Measurements from ENCODE around the gene ZNF335.
"Not testable (repeated sequence)": the region's sequence is repeated elsewhere in the genome, so short reads cannot be mapped to it uniquely, and the experiment has no call there.

ZNF335 gene

GRCh38 chr20:45934046-45934585, 37.9 kb downstream of the ZNF335 start:
- peak in 1 of 2 donors; percentile 56 for DNase-seq

GRCh38 chr20:45933266-45934045, 38.5 kb downstream of the ZNF335 start:
- peak; percentile 46 to 51 for DNase-seq

GRCh38 chr20:45931680-45932079, 40.3 kb downstream of the ZNF335 start:
- DNase-seq = not testable (repeated sequence)

- no peak for DNase-seq
Measured at GRCh38 chr20:45927071-45927878, 44.7 kb downstream of the ZNF335 start.

GRCh38 chr20:45926731-45927070, 45.3 kb downstream of the ZNF335 start:
- DNase-seq = no peak

GRCh38 chr20:45925821-45926506, 46.0 kb downstream of the ZNF335 start:
- DNase-seq = no peak

DNA sequence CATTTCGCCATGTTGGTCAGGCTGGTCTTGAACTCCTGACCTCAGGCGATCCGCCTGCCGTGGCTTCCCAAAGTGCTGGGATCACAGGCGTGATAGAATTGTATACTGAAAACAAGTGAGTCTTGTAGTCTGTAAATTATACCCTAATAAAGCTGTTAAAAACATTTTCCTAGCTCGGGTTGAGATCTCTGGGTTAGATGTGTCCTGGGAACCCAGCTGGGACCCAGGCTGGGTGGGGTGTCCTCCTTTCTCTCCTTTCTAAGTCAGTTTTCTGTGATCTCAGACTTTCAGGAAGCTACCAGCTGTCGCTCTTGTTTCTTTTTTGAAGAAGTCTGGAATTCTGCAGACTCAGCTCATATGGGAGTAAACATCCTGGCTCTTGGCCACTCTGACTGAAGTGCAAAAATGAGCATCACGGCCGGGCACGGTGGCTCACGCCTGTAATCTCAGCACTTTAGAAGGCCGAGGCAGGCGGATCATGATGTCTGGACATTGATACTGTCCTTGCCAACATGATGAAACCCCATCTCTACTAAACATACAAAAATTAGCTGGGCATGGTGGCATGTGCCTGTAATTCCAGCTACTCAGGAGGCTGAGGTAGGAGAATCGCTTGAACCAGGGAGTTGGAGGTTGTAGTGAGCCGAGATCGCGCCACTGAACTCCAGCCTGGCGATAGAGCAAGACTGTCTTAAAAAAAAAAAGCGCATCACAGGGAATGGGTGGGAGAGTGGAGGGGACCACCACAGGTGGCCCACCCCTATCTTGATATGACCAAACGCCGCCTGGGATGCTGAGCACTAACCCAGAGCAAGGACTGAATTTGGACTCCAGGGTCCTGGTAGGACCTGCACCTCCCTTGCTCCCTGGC, 47.4 kb downstream of the ZNF335 start:
- no peak for DNase-seq

DNA sequence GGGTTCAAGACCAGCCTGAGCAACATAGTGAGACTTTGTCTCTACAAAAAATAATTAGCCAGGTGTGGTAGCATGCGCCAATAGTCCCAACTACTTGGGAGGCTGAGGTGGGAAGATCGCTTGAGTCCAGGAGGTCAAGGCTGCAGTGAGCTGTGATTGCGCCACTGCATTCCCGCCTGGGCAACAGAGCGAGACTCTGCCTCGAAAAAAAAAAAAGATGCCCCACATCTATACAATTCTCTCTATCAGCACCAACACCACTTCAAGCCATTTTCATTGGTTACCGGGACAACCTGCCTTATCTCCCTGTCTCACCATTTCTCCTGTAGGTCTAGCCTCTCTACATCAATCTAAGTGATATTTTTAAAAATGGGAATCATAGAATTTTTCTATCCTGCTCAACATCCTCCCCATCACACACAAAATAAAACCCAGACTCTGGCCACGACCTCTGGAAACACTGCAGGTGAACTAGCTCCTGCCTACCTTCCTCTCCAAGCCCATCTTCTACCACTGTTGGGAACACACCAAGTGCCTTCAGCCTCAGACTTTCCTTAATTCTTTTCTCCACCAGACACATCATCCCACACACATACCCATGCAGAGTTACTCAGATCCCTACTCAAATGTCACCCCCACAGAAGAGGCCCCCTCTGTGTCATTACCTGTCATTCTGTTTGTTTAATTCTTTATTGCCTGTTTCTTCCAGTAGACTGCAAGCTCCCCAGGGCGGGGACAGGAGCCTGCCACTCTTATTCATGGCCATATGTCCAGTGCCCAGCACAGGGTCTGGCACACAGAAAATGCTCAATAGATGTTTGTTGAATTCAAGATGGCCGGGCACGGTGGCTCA, 50.4 kb downstream of the ZNF335 start:
- no peak for DNase-seq

DNA sequence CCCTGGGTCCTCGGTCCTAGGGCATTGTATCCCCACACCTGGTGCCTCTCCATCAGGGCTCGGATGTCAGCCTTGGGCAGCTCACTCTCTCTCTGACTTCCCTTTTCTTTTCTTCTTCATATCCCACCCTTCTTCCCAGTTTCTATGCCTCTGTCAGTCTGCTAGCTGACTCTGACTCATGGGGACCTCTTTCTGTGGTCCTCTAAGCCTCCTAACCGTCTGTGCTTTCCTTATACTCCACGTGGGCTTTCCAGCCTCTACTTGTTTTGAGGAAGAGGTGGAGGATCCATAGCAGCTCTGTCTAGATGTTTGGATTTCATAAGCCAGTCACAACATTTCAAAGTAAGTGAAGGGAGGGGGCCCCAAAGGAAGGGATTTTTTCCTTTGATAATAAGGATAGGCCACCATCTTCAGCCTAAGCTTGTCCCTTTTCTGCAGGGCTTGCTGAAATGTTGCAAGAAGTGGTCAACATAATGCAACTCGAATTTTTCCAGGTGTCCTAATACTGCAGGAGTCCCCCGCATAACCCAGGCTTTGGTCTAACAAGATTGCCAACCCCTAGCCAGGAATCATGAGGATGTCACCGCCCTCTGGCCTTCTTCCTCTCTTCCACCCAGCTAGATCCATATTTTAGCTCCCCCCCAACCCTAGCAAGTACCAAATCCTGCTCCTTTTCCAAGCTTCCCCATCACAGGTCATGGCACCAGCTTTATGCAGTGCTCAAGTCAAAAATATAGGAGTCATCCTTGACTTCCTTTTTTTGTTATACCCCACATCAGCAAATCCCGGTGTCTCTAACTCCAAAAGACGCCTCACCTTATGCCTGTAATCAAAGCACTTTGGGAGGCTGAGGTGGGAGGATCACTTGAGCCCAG, 51.3 kb downstream of the ZNF335 start:
- DNase-seq = no peak

GRCh38 chr20:45919542-45920399, 52.2 kb downstream of the ZNF335 start:
- no peak for DNase-seq

DNA sequence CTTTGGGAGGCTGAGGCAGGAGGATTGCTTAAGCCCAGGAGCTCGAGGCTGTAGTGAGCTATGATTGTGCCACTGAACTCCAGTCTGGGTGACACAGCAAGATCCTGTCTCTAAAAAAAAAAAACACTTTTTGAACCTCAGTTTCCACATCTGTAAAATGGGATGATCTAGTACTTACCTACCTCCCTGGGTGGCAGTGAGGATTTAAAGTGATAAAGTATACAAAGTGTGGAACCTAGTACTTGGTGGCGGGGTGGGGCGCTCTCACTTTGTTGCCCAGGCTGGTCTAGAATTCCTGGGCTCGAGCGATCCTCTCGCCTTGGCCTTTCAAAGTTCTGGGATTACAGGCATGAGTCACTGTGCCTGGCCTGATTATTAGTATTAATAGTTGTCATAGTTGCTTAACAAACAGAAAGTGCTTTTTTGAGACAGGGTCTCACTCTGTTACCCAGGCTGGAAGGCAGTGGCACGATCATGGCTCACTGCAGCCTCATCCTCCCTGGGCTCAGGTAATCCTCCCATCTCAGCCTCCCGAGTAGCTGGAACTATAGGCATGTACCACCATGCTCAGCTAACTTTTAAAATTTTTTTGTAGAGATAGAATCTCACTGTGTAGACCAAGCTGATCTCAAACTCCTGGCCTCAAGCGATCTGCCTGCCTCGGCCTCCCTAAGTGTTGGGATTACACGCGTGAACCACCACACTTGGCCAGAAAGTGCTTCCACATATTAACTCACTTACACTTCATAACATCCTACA, 53.0 kb downstream of the ZNF335 start:
- DNase-seq = no peak

GRCh38 chr20:45918182-45918737, 53.7 kb downstream of the ZNF335 start:
- DNase-seq = no peak

- DNase-seq = no peak
Measured at GRCh38 chr20:45917790-45918141, 54.2 kb downstream of the ZNF335 start.

GRCh38 chr20:45913116-45913515, 58.9 kb downstream of the ZNF335 start:
- no peak for DNase-seq

GRCh38 chr20:45912344-45912682, 59.7 kb downstream of the ZNF335 start:
- DNase-seq = no peak

DNA sequence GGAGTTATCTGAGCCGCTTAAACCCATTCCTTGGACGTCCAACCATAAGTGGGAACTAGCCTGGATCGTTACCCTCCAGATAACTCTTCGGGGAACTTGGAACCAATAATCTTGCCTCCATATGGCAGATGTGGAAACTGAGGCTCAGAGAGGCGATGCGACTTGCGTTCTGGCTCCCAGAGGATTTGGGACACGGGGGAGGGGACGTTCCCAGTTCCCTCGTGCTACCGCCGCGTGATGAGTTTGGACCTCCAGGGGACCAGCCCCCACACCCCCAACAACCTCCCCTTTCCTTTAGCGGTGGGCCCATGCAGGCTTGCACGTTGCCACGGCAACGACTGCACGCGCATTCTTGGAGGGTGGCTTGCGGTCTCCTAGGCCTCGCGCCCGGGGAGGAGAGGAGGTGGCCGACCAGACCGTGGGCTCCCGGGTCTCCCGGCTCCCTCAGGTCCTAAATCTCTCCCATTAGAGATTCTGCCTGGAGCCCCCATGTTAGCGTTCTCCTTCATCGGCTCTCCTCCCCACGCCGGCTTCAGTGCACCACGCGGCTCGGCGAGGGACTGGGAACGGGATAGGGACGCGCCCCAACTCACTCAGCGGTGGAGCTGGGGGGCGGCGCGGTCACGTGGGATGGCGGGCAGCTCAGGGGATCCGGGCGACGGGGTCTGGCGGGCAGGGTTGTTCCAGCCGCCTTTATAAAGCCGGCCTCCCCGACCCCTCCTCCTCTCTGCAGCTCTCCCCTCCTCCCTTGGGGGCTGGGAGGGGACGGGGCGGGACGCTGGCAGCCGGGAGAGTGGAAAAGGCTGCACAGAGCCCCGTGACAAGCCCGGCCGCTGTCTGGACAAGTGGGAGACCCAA, 60.3 kb downstream of the ZNF335 start, which contains the start of gene PLTP:
PLTP (minus strand) TSS at position 670 of the 858 bp plus-strand sequence. CDS start 703 bp downstream, outside the sequence.
- DNase-seq = peak in 1 of 2 donors; percentile 19

Data from activated CD4-positive, alpha-beta T cell treated with anti-CD3 and anti-CD28 coated beads for 4 hours (primary cell).